Measurements from ENCODE around the gene NECAB3.

GRCh38 chr20:33667676-33668465 is 6.4 kb downstream of the NECAB3 start:
- TF ChIP-seq CTCF (IDR thresholded peaks at IDR 0.05) (peak; percentile 96 to 99 (median 96)), POLR2A (IDR thresholded peaks at IDR 0.05; ENCODE audit: low read depth) (no peak), POLR2AphosphoS5 (IDR thresholded peaks at IDR 0.05) (peak; percentile 26 to 77), EP300 (IDR thresholded peaks at IDR 0.05) (no peak)
